ENCODE data around the gene GFOD1.

Gene GFOD1

DNA sequence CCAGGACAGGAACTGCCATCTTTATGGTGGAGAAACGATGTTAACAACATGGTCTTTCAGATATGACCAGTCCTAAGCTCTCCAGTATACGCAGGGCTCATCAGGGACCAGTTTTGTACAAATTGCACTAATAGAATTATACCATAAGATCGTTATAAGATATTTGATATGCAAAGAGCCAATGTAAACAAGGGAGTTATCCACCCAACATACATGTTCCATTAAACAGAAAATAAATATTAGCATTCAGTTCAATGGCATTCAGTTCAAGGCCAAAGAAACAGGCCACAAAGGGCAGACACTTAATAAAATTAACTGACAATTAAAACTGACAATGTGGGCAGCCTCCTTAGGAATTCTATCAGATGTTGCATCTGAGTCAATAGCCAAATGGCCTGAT lies 2.6 kb downstream of the GFOD1 start:
- DNase-seq: no peak

DNA sequence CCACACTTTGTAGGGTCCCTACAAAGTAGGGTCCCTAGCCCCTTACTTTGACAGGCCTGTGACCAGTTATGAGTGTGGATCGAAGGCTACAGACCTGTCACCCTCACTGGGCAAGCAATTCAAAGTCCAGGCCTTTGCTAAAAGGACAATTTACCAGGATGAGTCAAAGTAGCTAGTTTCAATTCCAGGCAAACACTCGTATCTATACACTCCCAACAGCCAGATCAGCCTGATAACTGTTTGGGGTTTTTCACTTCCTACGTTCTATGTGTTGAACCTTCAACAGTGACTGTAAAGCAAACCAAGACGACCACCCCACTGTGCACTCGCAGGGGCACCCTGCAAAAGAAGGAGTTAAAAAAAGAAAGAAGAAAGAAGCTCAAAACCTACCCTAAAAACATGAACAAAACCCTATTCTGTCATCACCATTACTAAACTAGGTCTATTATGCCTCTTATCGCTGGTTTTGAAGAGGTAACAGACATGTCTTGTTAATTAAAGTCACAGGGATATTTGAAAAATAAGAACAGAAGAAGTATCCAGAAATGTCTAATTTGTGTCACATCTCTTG lies 3.2 kb downstream of the GFOD1 start:
- DNase-seq: no peak

DNA sequence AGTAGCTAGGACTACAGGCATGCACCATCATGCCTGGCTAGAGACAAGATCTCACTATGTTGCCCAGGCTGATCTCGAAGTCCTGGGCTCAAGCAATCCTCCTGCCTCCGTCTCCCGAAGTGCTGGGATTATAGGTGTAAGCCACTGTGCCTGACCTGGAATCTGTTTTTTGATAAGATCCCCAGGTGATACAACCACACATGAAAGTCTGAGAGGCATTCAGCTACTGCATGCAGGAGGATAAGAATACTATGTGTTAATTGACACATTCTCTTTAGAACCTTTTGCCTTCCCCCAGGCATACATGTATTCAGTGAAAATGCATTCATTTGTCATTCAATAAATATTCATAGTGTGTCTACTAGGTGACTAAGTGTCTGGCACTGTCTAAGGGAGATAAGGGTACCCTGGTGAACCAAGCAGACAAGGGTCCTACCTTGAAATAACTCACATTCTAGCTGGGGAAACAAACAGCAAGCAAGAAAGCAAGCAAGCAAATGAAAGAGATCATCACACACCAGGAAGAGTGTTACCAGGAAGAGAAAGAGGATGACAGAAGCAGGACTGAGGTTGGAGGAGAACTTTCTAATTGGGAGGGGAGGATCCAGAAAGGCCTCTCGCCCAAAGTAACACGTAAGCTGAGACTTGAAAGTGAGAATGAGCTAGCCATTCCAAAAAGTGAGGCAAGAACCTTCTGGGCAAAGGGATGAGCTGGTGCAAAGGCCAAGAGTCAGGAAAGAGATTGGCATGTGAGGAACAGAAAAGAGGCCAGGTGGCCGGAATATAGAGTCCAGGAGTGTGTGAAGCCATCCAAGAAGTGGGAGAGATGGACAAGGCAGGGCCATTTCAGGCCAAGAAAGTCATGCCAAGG lies 6.5 kb downstream of the GFOD1 start:
- DNase-seq: no peak

DNA sequence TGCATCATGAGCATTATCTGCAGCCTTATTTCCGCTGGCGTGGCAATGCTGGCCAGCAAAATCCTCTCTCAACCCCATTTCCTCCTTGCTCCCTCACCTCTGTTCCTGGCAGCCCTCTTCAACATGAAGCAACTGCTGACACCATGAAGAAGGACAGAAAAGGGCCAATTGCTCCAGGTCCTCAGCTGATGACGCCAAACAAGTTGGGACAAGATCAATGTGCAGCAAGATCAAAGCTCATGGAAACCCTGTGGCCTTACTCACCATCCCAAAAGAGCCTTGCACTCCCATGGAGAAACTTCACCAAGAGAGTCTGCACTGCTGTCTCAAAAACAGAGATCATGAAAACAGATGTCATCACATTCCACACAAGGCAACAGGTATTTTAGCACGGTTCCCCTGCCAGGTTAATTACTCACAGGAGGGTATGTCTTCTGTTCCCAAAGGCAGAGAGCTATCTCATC lies 7.4 kb downstream of the GFOD1 start:
- DNase-seq: no peak

DNA sequence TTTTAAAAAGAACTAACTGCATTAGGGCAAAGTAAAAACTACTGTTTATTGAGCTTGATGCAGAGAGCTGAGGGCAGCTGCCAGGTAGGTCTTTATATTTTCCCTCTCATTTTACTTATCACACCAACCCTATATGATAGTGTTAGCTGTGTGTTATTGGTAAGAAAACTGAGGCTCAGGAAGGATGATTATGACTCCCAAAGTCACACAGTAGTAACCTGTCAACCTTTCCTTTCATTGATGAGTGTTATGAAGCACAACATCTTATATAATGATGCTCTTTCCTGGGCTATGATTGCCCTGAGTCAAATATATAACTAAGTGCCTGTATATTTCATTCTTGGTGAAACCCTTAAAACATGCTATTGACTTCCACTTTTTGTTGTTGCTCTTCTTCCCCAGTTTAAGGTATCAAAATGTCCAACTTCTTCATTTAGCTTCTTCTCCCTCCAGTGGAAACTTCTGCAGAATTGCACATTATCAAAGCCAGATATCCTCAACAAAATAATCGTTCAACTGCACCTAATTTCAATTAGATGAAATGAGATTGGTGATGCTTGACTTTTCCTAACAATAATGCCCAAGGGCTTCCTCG lies 8.1 kb downstream of the GFOD1 start:
- no peak for DNase-seq

DNA sequence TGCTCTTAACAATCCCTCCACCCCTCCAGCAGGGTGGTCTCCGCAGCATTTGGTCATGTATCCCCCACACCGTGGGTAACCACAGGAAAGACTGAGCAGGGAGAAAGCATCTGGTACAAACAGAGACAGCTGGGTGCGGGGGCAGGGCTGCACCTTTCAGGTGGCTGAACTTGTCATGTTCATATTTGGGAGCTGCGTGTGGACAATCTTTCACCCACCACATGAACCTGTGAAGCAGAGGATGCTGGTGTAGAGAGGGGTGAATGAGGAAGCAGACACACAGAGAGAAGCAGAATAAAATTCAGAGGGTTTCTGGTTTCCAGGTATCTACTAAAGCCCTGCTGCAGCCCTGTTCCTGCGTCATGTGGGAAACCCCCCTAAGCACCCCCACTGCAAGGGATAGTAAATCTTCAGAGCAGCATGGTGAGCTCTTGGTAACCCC lies 8.9 kb downstream of the GFOD1 start:
- no peak for DNase-seq

DNA sequence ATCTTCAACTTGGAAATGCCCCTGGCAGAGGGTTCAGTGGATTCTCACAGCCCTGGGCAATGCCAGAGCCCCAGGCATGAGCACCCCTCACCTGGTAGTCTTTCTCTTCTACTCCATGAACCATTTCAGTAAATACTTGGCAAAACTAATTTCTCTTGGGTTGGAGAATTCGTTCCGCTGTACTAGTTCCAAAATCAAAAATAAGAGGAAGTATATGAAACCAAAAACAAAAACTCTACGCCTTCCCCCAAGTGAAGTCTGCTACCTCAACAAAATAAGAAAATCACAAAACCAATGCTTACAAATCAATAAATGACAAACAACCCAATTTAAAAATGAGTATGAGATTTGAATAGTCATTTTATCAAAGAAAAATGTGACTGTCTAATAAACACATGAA lies 12.6 kb downstream of the GFOD1 start:
- no peak for DNase-seq

DNA sequence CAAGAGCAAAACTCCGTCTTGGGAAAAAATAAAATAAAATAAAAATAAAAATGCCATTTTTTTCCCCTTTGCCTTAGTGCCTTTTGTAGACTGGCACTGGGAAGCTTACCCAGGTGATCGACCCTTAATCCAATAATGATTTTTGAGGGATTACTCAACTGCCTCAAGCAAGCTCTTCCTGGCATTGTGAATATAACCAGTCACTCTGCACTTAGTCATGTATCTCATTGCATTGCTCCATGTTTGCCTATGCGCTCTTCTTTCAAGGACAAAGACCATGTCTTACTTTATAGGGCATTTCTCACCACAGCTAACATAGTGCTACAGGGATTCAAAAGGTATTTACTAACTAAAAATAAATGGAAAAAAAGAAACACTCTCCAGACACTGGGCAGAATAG lies 13.0 kb downstream of the GFOD1 start:
- no peak for DNase-seq

DNA sequence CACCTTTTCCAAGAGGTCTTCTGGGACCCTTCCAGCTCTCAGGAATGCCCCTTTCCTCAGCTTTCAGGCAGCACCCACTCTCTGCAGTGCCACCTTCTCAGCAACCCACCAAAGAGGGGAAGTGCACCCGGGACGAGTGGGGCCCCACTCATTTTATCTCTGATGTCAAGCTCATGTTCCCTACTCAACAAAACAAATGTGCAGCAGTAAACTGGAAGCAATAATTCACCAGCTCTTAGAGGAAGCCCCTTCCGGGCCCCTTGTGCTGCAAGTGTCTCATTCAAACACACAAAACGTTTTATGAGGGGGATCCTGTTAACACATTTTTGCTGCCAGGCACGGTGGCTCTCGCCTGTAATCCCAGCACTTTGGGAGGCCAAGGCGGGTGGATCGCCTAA lies 13.6 kb downstream of the GFOD1 start:
- DNase-seq: no peak

DNA sequence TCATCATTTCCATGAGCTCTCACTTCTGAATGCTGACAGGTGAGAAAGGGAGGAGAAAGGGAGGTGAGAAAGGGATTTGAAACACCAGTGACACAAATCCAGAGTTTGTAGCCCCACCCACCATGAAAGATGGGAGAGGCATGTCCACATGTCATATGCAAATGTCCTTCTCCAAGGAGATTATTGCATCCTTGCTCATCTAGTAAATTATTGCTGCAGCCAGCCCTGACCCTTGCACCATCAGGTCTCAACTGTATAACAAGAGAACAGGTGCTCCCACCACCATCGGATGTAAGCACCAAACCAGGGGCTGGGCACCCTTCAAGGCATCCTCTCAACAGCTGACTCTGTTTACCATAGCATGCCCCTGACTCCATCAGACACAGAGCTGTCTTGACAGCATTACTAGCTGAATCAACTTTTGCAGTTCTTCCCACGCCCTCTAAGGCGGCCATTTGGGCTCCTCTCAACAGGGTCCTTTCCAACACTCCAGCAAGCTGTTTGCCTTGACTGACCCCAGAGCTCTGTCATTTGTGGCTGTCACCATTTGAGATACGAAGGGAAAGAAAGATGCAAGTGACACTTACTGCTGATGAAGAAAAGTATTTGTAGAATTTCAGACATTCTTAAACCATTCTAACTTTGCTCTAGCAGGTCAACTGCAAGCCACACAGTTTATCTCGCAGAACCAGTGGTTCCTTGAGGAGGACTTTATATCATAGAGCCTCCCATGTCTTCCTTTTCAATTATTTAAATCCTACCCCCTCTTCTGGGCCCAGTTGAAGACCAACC lies 14.2 kb downstream of the GFOD1 start:
- no peak for DNase-seq

DNA sequence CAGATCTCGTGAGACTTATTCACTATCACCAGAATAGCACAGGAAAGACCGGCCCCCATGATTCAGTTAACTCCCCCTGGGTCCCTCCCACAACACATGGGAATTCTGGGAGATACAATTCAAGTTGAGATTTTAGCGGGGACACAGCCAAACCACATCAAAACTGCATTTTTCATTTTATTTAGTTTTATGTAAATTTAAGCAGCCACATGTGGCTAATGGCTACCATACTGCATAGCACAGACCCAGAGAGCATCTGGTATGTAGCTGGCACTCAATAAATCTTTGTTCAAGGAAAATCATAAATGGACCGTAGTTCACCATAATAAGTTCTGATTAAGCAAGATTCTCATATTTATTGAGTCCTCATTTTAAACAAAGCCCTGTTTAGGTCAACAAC lies 15.3 kb downstream of the GFOD1 start:
- DNase-seq: no peak

DNA sequence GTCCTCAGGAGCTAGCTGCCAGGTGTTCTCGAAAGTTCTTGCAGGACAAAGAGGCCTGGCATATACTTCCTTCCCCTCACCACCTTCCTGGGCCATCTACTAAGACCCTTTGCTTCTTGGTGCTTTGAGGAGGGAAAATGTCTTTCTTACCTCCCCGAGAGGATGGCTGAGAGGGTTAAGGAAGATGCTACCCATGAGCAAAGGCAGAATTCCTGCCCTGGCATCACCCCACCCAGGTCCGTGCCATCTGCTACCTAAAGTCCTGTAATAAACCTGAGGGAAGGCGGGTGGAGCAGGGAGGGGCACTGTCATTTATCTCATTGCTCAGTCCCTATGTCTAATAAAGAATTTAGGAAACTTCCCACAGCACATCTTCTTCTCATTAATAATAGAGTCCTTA lies 16.2 kb downstream of the GFOD1 start:
- DNase-seq: no peak

DNA sequence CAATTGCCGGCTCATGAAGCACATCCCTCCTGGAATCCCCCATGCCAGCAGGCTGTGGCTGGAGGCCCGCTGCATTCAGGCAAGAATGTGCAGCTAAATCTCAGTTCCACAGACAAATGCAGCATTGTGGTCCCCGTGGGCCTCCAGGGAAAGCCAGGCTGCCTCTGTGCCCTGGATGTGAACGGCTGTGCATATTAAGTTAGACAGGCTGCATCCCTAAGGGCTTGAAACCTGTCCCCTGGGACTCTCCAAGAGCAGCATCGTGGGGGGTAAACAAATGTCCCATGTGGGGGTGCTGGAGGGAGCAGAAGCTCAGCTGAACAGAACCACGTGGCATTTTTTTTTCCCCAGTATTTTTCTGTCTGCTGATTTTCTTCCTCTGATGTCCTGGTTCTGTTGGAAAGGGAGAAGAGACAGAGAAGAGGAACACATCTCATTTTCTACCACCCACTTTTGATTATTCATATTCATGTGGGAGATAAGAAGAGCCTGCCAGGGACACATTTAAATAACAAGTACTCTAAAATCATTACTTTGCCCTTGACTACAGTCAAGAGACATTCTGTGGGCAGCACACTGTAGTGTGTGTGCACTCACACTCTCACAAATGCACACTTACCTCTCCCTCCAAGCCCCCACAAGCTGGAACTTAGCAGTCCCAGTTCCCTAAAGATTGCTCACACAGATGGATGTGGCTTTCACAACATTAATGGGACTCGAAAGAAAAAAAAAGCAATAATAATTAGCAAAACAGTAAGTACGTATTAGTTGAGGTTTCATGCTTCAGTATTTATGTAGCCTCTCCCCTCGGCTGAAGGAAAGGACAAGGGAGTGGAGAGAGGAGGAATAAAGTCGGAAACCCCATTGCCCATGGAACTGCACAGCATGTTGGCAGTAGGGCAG lies 16.9 kb downstream of the GFOD1 start:
- no peak for DNase-seq

DNA sequence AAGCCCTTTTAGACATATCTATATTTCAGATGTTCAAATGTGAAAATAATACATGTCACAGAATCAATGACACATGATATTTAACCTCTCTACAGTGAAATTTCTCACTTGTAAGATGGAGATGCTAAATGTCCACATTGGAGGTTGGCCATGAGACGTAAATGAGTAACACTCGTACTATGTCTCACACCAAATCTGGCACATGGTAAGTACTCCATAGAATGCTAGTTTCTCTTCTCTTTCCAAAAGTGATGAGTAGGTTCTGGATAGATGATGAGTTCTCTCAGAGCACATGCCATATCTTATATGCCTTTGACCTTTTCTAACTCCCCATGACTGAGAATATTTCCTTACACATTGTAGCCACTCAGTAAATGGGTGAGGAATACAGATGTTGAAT lies 17.7 kb downstream of the GFOD1 start:
- DNase-seq: no peak

DNA sequence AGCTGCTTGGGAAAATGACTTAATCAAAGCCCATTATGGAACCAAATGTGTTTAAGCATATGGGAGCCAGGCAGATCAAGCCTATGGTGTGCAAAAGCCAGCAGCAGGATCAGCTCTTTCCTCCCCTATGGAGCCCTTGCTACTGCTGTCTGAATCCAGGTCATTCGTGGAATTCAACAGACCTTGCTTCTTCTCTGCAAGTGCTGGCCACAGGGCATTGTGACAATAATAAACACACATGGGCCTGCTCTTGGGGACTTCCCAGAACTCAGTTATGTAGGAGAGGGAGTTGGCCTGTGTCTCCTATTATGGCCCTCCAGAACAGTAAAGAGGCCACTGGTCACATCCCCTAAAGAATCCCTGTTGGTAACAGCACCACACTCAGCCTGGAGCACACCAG lies 18.6 kb downstream of the GFOD1 start:
- DNase-seq: no peak

DNA sequence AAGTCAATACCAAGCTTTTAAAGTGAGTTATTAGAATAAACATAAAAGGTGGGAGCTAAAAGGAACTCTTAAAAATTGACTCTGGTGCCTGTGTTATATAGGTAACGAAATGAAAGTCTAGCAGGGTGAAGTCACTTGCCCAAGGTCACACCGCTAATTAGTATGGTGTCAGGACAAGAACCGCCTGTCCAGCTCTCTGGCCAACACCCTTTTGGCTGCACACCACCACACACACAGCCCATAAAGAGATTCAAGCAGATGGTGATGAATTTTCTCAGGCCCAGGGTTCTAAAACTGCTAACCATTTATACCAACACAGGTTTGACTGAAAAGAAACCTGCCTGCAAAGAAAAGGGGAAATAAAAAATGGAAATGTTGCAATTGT lies 20.2 kb downstream of the GFOD1 start:
- DNase-seq: no peak

DNA sequence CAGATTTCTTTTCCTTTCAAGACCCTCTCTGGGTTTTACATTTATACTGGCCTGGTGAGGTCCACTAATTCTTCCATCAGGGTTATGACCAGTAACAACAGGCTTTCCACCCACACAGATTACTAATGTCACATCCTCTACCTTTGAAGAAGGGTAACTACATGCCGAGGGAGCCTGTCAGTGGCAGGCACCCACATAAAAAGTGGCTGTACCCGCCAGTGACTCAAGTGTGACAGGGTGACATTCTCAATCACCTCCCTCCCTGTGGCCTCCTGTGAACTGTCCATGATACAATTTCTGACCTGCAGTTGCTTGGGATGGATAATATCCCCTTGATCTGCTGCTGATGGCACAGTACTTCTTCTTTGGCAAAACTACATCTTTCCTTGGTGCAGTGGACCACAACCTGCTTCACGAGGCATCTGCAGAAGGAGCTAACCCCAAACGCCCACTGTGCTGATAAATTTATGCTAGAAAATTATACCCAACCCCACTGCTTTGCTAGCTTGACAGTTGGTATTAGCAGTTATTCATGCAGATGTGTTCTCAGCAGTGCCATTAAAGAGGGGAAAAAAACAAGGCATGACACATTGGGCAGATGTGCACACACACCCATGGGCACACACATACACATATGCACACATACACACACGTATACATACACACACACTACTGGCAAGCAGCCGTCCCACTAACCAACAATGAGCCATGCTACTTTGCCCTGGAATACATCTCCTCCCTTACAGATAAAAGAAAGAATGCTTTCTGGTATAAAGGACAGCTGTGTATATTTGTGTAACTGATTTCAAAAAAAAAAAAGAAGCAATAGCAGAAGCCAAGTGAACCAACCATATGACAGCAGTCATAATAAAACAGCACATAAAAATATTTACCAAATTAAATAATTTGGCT lies 20.8 kb downstream of the GFOD1 start:
- no peak for DNase-seq

DNA sequence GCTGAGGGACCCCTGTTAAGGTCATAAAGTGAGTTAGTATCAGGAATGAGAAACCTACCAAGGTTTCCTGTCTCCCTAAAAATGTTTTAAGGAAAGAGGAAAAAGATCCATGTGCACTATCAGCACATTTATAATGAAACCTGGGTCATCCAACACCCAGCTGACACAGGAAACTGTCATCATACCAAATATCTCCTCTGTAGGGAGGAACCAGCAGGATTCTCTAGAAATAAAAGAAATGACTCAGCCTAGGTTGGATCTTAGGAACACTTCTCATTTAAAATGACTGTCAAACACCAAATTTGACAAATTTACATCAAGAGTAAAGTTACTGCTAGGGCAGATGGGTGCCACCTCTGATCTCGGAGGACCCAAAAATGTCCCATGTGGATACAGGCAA lies 21.7 kb downstream of the GFOD1 start:
- DNase-seq: no peak

DNA sequence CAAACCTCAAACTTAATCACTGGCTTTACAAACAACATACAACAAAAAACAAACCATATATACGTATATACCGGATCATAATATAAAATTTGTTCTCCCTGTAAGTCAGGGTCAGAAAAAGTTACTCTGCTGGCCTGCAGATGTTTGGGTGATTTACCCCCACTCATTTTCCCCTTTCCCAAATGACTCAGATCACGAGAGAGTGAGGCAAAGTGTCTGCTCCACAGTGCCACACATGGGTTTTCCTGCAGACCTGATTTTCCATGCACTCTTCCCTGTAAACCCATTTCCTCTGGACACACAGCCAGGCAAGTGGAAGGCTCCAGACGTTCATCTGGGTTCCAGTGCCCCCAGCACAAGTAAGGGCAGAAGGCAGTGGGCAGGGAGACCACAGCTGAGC lies 23.5 kb downstream of the GFOD1 start:
- no peak for DNase-seq

DNA sequence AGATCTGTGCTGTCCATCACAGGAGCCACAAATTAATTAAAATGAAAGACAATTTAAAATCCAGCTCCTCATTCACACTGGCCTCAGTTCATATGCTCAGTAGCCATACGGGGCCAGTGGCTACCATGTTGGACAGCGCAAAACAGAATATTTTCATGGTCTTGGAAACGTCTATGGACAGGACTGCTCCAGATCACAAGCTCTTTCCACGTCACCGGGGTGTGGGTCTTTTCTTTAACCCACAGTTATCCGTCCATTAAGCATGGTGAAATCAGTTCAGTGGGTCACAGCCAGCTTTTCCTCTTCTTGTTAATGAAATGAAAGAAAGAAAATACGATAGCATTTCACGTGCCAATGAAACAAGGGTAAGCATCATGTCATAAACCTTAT lies 24.1 kb downstream of the GFOD1 start:
- no peak for DNase-seq

All from amniotic stem cell (primary cell).